RWPE1 (cell line): ENCODE measurements around the gene KCNJ8.

Experiments used
- CTCF ChIA-PET: fragments of 350-600 bp; sonication (Branson Sonifier 250); formaldehyde crosslinking; extraction: SDS; loops from one replicate; lab custom pipeline; 2021; lab: Yijun Ruan, JAX
- POLR2A ChIA-PET: fragments of 400-600 bp; formaldehyde crosslinking; extraction: SDS; loops from one replicate; lab custom pipeline; 2020; ENCODE audit warnings: antibody characterized with exemption; ENCODE audit not compliant: low non-redundant PET; lab: Yijun Ruan, JAX
- DNase-seq: peaks from one replicate; pipeline ENCODE4 v3.0.0; 2012; ENCODE audit warnings: low spot score
- H3K27ac ChIP-seq: fragments of 450-650 bp; 2 replicates; pipeline ENCODE4 v1.5.1; 2017
- CTCF ChIP-seq: fragments of 450-650 bp; conservative IDR thresholded peaks from 2 replicates; pipeline ENCODE4 v1.5.1; 2017; ENCODE audit warnings: low read depth, mild to moderate bottlenecking

The KCNJ8 gene

GRCh38 chr12:21774358-21775132, at the start of gene KCNJ8:
KCNJ8 (minus strand) TSS chr12:21774706; CDS start chr12:21773616, 1,090 bp downstream.
- CTCF ChIA-PET: no interaction called here
- POLR2A ChIA-PET: no interaction called here

GRCh38 chr12:21823581-21823980, 49.1 kb upstream of the KCNJ8 start:
- no peak overlapping the region for H3K27ac ChIP-seq
- POLR2A ChIA-PET: no interaction called here
- no peak for DNase-seq
- no peak for TF ChIP-seq CTCF
- CTCF ChIA-PET: no interaction called here

More at GRCh38 chr12:21774358-21775132, at the start of gene KCNJ8:
- DNase-seq: no peak
- TF ChIP-seq CTCF: no peak
- H3K27ac ChIP-seq: no peak within 1 kb of the TSS

- ChIA-PET POLR2A (no interaction called here), CTCF (no interaction called here)
- DNase-seq: no peak
- TF ChIP-seq CTCF: no peak
- no peak overlapping the region for H3K27ac ChIP-seq
Measured at GRCh38 chr12:21819678-21820077, 45.2 kb upstream of the KCNJ8 start.

GRCh38 chr12:21819236-21819635, 44.7 kb upstream of the KCNJ8 start:
- CTCF ChIA-PET: no interaction called here
- H3K27ac ChIP-seq: no peak overlapping the region
- DNase-seq: no peak
- TF ChIP-seq CTCF: no peak
- POLR2A ChIA-PET: no interaction called here

GRCh38 chr12:21818627-21819026, 44.1 kb upstream of the KCNJ8 start:
- TF ChIP-seq CTCF: no peak
- no peak overlapping the region for H3K27ac ChIP-seq
- DNase-seq: peak; percentile 4
- ChIA-PET CTCF (no interaction called here), POLR2A (no interaction called here)

GRCh38 chr12:21815306-21816062, 41.0 kb upstream of the KCNJ8 start:
- H3K27ac ChIP-seq: no peak overlapping the region
- CTCF ChIA-PET: no interaction called here
- no peak for DNase-seq
- POLR2A ChIA-PET: no interaction called here
- no peak for TF ChIP-seq CTCF
